Measurements from ENCODE around the gene CACHD1.

Gene CACHD1

GRCh38 chr1:64523413-64524337, 53.7 kb downstream of the CACHD1 start:
- no peak for FAIRE-seq

GRCh38 chr1:64524614-64525013, 54.7 kb downstream of the CACHD1 start:
- no peak for FAIRE-seq

- FAIRE-seq, result no peak
Measured at GRCh38 chr1:64525116-64525686, 55.3 kb downstream of the CACHD1 start.

GRCh38 chr1:64526312-64526711, 56.4 kb downstream of the CACHD1 start:
- no peak for FAIRE-seq

GRCh38 chr1:64527165-64527564, 57.2 kb downstream of the CACHD1 start:
- no peak for FAIRE-seq

GRCh38 chr1:64527786-64528185, 57.9 kb downstream of the CACHD1 start:
- FAIRE-seq, result no peak

GRCh38 chr1:64530969-64531692, 61.2 kb downstream of the CACHD1 start:
- no peak for FAIRE-seq

- no peak for FAIRE-seq
Measured at GRCh38 chr1:64532646-64533045, 62.7 kb downstream of the CACHD1 start.

GRCh38 chr1:64535938-64536835, 66.3 kb downstream of the CACHD1 start:
- FAIRE-seq, result no peak

- no peak for FAIRE-seq
Measured at GRCh38 chr1:64536836-64537490, 67.0 kb downstream of the CACHD1 start.

- no peak for FAIRE-seq
Measured at GRCh38 chr1:64537942-64538341, 68.0 kb downstream of the CACHD1 start.

GRCh38 chr1:64538389-64538788, 68.5 kb downstream of the CACHD1 start:
- no peak for FAIRE-seq

GRCh38 chr1:64539289-64539688, 69.4 kb downstream of the CACHD1 start:
- no peak for FAIRE-seq

GRCh38 chr1:64539781-64540218, 69.9 kb downstream of the CACHD1 start:
- no peak for FAIRE-seq

GRCh38 chr1:64540265-64540791, 70.4 kb downstream of the CACHD1 start:
- peak; percentile 93 for FAIRE-seq

- no peak for FAIRE-seq
Measured at GRCh38 chr1:64542118-64542517, 72.2 kb downstream of the CACHD1 start.

GRCh38 chr1:64543831-64544230, 73.9 kb downstream of the CACHD1 start:
- FAIRE-seq, result no peak

GRCh38 chr1:64545118-64545843, 75.4 kb downstream of the CACHD1 start:
- FAIRE-seq, result no peak

- FAIRE-seq, result no peak
Measured at GRCh38 chr1:64546013-64546412, 76.1 kb downstream of the CACHD1 start.

GRCh38 chr1:64549464-64550239, 79.7 kb downstream of the CACHD1 start:
- FAIRE-seq, result no peak

Measured in endometrium (tissue), 2 donors.